ENCODE data around the gene COX7A2L.
"Not testable (repeated sequence)": the region's sequence is repeated elsewhere in the genome, so short reads cannot be mapped to it uniquely, and the experiment has no call there.

COX7A2L gene

DNA sequence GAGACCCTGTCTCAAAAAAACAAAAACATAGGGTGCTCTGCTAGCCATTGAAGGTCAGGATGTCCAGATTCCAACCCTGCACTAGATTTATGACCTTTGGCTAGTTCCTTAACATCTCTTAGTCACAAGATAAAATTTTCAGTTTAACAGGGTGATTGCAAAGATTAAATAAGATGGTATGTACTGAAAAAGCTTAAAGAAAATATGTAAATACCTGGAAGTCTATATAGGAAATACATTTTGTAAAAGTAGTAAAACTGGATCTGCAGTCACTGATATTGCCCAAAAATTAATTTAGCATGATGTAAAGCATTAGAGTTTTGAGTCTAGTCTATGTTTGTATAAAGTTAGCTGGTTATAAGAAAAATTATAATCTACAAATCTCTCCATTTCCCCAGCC lies 5.4 kb upstream of the COX7A2L start:
- DNase-seq, result no peak

DNA sequence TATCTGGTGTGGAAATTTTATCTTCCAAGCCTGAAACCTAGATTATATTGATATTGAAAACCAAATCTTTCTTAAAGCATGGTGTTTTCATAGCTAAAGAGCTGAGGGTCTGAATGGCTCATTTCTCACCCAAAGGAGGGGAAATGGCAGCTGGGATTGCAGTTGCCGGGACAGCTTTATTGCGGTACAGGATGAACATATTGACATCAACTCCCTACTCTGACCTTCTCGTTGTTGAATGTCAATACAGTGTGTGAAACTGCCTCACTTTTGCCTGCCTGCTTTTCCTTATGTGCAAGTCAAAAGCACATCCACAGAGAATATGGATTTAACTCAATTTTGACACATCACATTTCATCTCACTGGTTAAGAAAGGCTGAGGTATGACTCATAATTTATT lies 3.6 kb upstream of the COX7A2L start:
- DNase-seq, result no peak

- no peak for DNase-seq
Observed at GRCh38 chr2:42363413-42363812, 2.4 kb upstream of the COX7A2L start.

- no peak for DNase-seq
Observed at GRCh38 chr2:42361728-42362283, 789 bp upstream of the COX7A2L start.

- no peak for DNase-seq
Observed at GRCh38 chr2:42360493-42360889, 526 bp downstream of the COX7A2L start.

GRCh38 chr2:42359965-42360483 lies 993 bp downstream of the COX7A2L start:
- DNase-seq, result no peak

- no peak for DNase-seq
Observed at GRCh38 chr2:42359304-42359964, 1.6 kb downstream of the COX7A2L start.

- DNase-seq, result no peak
Observed at GRCh38 chr2:42353792-42354429, 7.1 kb downstream of the COX7A2L start.

DNA sequence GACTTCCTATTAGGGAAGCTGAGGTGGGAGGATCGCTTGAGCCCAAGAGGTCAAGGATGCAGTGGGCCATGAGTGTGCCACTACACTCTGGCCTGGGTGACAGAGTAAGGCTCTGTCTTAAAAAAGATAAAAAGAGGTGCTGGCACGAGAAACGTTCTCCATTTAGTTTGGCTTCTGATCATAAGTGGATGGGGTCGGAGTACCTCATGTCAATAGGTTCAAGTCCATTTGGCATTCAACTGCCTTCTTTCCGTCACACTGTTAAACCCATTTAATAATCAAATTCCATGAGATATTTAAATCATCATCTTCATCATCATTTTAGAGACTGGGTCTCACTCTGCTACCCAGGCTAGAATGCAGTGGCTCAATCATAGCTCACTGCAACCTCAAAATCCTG lies 9.2 kb downstream of the COX7A2L start:
- DNase-seq, result no peak

DNA sequence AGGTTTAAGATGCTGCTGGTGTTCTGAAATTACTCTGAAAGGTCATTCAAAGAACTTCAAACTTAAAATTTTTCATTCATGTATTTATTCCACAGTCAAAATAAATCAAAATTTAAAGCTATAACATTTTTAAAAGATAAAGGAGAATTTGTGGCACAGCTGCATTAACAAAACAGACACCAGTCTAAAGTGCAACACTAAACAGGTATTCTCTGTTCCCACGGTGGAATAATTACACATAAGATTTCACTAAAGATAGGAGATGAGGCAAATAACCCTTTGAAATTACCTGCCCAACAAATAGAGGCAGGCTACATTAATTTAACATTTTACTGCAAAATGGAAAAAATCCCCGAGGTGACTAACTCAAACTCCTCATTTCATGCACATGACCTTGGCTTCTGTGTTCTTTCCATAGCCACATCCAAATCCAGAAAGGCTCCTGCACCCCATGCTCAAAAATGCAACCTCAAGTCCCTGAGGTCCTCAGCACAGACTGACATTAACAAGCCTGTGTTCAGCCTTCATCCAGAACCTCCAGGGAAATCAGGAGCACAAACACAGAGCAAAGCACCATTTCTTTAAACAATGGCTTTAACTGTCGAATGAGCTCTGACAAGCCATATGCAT lies 10.5 kb downstream of the COX7A2L start:
- DNase-seq, result no peak

- no peak for DNase-seq
Observed at GRCh38 chr2:42348113-42348805, 12.8 kb downstream of the COX7A2L start.

DNA sequence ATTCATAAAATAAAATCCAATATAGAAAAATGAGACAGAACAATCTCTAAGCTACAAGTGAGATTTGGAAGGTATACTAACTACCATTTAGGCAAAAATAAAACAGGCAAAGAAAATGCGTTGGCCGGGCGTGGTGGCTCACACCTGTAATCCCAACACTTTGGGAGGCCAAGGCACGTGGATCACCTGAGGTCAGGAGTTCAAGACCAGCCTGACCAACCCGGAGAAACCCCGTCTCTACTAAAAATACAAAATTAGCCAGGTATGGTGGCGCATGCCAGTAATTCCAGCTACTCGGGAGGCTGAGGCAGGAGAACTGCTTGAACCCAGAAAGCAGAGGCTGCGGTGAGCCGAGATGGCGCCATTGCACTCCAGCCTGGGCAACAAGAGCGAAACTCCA lies 13.5 kb downstream of the COX7A2L start:
- DNase-seq, result not testable (repeated sequence)

GRCh38 chr2:42346856-42347255 lies 14.2 kb downstream of the COX7A2L start:
- DNase-seq, result not testable (repeated sequence)

DNA sequence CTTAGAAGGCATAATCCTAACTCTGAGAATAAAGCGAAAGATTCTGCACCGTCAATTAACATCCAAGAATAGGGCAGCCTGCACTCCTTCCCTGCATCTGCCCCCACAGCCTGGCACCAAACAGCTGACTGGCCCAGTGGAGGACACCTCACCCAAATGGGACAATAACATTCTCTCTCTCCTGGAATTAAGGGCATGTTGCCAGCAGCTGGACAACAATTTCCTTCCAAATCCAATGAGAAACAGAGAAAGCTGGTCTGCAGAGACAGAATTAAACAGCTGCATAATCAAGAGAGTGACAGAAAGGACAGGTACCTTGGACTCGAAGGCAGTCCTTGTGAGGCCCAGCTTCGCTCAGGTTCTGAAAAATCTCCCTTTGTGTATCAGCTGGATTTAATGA lies 15.0 kb downstream of the COX7A2L start:
- DNase-seq, result no peak

DNA sequence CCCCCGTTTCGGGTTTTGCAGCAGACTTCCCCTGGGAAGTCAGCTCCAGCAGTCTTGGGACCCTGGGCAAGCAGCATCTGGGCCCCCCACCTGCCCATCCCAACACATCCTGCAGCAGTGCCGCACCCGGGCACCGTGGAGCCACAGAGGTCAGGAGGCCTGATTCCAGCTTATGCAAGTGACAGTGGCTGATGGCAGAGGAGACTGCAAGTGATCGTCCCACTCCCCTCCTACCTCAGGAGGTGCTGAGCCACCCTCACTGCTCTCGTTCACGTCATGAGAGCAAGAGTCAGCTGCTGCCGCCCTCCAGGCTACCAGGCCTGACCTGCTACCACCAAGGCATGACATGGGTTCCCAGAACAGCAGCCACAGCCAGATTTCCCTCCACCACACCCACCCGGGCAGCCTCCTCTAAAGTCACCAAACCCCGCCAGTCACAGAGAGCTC lies 18.2 kb downstream of the COX7A2L start:
- DNase-seq, result no peak

DNA sequence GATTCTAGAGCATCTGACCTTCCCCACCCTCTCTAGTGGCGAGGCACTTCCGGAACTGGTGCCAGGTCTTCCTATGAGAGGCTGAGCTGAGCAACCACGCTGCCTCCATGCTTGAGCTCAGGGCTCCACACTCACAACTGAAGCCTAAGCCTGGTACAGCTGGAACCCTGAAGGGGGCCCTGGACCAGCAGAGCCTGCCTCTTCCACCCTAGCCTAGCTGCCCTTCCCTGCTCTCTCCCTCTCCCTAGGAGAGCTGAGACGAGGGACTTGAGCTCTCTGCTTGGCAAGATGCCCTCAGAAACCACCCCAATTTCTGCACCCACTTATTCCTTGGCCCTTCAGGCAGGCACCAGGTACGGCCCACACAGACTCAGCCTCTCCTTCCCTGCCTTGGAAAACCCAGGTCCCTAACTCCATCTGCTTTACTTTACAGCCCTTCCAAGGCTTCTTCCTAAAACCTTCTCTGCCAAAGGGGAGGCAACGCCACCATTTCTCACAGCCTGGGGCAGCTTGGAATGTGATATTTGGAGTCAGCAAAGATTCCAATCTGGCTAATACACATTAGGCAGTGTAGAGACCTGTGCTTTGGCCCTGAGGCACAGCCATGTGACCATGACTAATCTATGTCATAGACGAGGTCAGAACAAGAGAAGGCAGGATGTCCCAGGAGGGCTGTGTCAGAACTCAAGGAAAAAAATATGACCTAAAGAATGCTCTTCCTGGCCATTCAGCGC lies 18.8 kb downstream of the COX7A2L start:
- no peak for DNase-seq

- no peak for DNase-seq
Observed at GRCh38 chr2:42340938-42341636, 19.9 kb downstream of the COX7A2L start.

- DNase-seq, result no peak
Observed at GRCh38 chr2:42340045-42340937, 20.7 kb downstream of the COX7A2L start.

- DNase-seq, result no peak
Observed at GRCh38 chr2:42339191-42339912, 21.7 kb downstream of the COX7A2L start.

All from stimulated activated CD4-positive, alpha-beta T cell treated with anti-CD3 and anti-CD28 coated beads, Interleukin-4, amount 100 ng/mL, for 4 hours (primary cell).